Neural progenitor cell (in vitro differentiated cells): ENCODE measurements around the gene GP1BB. TPM values are rescaled to one million over a fixed set of nuclear protein-coding genes. Genes with fewer than 3 reads are reported as not detected.
A peak's percentile ranks its signal among the peaks of the same experiment; 100 is the strongest.

ENCODE experiments used
- DNase-seq: peaks from one replicate; pipeline ENCODE4 v3.0.0-alpha.2; 2016; ENCODE audit warnings: low spot score
- H2AFZ ChIP-seq: fragments of 200-600 bp; sonication (generic); replicated peaks from 2 replicates; pipeline ENCODE4 v1.6.1; 2016; ENCODE audit warnings: antibody characterized with exemption
- H3F3A ChIP-seq: fragments of 200-600 bp; sonication (generic); 2 replicates; pipeline ENCODE4 v1.6.1; 2016; ENCODE audit warnings: antibody characterized with exemption, low read depth
- H3K27ac ChIP-seq: fragments of 200-600 bp; sonication (generic); 2 replicates; pipeline ENCODE4 v1.5.1; 2016; ENCODE audit warnings: mild to moderate bottlenecking
- H3K27me3 ChIP-seq: fragments of 200-600 bp; sonication (generic); 2 replicates; pipeline ENCODE4 v1.6.1; 2016; ENCODE audit warnings: mild to moderate bottlenecking, moderate library complexity
- H3K36me3 ChIP-seq: fragments of 200-600 bp; sonication (generic); 2 replicates; pipeline ENCODE4 v1.5.1; 2016
- H3K4me1 ChIP-seq: fragments of 200-600 bp; sonication (generic); 2 replicates; pipeline ENCODE4 v1.6.1; 2016; ENCODE audit warnings: mixed run types
- H3K4me2 ChIP-seq: fragments of 200-600 bp; sonication (generic); 2 replicates; pipeline ENCODE4 v1.6.1; 2016
- H3K4me3 ChIP-seq: fragments of 200-600 bp; sonication (generic); 2 replicates; pipeline ENCODE4 v1.5.1; 2016
- H3K79me2 ChIP-seq: fragments of 200-600 bp; sonication (generic); 2 replicates; pipeline ENCODE4 v1.6.1; 2016; ENCODE audit warnings: low read depth
- H3K9ac ChIP-seq: fragments of 200-600 bp; sonication (generic); 2 replicates; pipeline ENCODE4 v1.6.1; 2016
- H3K9me3 ChIP-seq: fragments of 200-600 bp; sonication (generic); 2 replicates; pipeline ENCODE4 v1.5.1; 2016; ENCODE audit warnings: low read depth
- H4K20me1 ChIP-seq: fragments of 200-600 bp; sonication (generic); 2 replicates; pipeline ENCODE4 v1.6.1; 2016; ENCODE audit warnings: low read depth
- H3K27ac Mint-ChIP-seq: 3 replicates; pipeline ENCODE4 v1.8.0; 2021; ENCODE audit warnings: mixed read lengths
- H3K27me3 Mint-ChIP-seq: 2 replicates; pipeline ENCODE4 v1.8.0; 2022; ENCODE audit warnings: low read depth, mild to moderate bottlenecking, inconsistent platforms, moderate library complexity, mixed read lengths; ENCODE audit not compliant: insufficient read depth
- H3K36me3 Mint-ChIP-seq: 3 replicates; pipeline ENCODE4 v1.8.0; 2021; ENCODE audit warnings: mixed read lengths
- H3K4me1 Mint-ChIP-seq: 3 replicates; pipeline ENCODE4 v1.8.0; 2021; ENCODE audit warnings: mixed read lengths
- H3K4me3 Mint-ChIP-seq: 3 replicates; pipeline ENCODE4 v1.8.0; 2021; ENCODE audit warnings: mild to moderate bottlenecking, moderate library complexity, mixed read lengths
- H3K9me3 Mint-ChIP-seq: 3 replicates; pipeline ENCODE4 v1.8.0; 2020; ENCODE audit warnings: mixed read lengths
- CTCF ChIP-seq: fragments of 200-600 bp; sonication (generic); IDR thresholded peaks from 2 replicates; pipeline ENCODE4 v1.5.1; 2017; ENCODE audit warnings: antibody characterized with exemption, mild to moderate bottlenecking
- EZH2 ChIP-seq: fragments of 200-600 bp; sonication (generic); IDR thresholded peaks from 2 replicates; pipeline ENCODE4 v1.6.1; 2017; ENCODE audit warnings: antibody characterized with exemption, mild to moderate bottlenecking, moderate library complexity
- EZH2phosphoT487 ChIP-seq: fragments of 200-600 bp; sonication (generic); IDR thresholded peaks from 2 replicates; pipeline ENCODE4 v1.6.1; 2017; ENCODE audit warnings: antibody characterized with exemption
- total RNA-seq: library from RNA; depleted of rRNA; stranded (reverse); fragments of >200 nt; gene quantifications from 2 replicates; pipeline ENCODE4 v1.2.3, GENCODE V29; 2015; ENCODE audit warnings: low replicate concordance

Gene GP1BB
- total RNA-seq, 1 donor from 2014 or later: not detected

DNA sequence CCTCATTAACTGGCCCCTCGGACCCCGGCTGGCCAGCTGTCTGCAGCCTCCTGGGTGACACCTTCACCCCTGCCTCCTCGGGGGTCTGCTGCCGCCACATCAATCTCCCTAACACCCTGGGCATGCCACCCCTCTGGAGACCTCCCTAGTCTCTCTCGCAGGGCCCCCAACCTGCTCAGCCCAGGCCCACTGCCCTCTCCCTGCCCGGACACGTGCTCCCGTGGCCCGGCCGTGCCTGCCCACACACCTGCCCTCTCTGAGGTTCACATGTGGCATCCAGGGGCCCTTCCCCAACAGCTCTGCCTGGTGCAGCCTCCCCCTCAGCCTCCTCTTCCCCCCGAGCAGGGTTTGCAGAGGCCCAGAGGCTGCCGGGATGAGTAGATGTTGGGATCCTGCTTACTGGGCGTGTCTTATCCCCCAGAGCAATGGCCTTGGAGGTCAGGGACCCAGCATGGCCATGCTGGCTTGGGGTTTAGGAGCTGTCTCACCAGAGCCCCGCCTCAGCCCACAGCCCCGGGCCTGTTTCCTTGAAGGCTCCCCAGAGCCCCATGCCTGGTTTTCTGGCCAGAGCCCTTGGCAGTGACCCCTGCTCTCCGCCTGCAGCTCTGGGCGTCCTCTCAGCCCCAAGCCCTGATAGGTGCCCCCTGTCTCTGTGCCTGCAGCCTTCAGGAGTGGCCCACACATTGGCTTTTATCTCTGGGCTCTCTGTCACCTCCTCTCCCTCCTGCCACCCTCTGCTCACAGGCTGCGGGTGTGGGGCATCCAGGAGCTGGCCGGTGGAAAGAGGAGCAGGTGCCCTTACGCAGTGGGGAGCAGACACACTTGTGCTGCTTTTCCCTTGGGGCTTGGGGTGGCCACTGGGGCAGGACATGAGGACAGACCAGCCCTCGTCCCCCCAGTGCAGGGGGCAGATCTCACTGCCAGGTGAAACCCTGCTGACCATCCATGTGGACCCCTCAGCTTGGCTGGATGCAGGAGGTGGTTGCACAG lies 34.7 kb upstream of the GP1BB start:
- Histone ChIP-seq H3K9me3 (no peaks in the 10 kb centered on the region), H3F3A (peaks cover 14% of the 10 kb centered on the region), H3K9ac (no peak overlapping the region), H3K36me3 (no peaks in the 10 kb centered on the region), H3K27me3 (no peaks in the 10 kb centered on the region), H3K4me1 (peaks cover 22% of the 10 kb centered on the region), H3K79me2 (no peaks in the 10 kb centered on the region), H3K27ac (no peak overlapping the region), H2AFZ (no peak overlapping the region), H3K4me3 (no peak overlapping the region), H3K4me2 (no peak overlapping the region), H4K20me1 (no peaks in the 10 kb centered on the region)
- DNase-seq: no peak
- peaks cover 2% of the 10 kb centered on the region for H3K9me3 Mint-ChIP-seq
- peaks cover 10% of the 10 kb centered on the region for H3K4me1 Mint-ChIP-seq
- H3K27ac Mint-ChIP-seq: no peak overlapping the region
- peaks cover 2% of the 10 kb centered on the region for H3K27me3 Mint-ChIP-seq
- no peak for TF ChIP-seq EZH2
- H3K36me3 Mint-ChIP-seq: no peaks in the 10 kb centered on the region
- no peak overlapping the region for H3K4me3 Mint-ChIP-seq

DNA sequence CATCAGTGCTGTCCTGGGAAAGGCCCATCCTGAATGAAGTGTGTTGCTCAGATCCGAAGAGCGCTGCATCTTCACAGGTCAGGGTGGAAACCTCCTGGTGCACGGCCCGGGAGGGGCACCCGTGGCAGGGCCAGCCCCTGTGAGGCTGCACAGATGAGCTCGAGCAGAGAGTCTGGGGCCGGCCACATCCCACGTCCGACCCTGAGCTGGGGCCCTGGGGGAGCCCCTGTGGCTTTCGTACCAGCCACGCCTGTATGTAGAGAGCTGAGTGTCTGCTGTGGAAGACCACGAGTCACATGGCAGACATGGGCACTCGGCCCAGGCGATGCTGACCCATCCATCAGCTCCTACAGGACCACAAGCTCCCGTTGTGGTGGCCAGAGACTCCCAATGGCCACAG lies 33.9 kb upstream of the GP1BB start:
- H3K27me3 ChIP-seq: no peaks in the 10 kb centered on the region
- peaks cover 14% of the 10 kb centered on the region for H3F3A ChIP-seq
- no peak overlapping the region for H3K9ac ChIP-seq
- no peak overlapping the region for H3K27ac Mint-ChIP-seq
- H3K4me3 ChIP-seq: no peak overlapping the region
- no peak for DNase-seq
- peaks cover 22% of the 10 kb centered on the region for H3K4me1 ChIP-seq
- H3K36me3 ChIP-seq: no peaks in the 10 kb centered on the region
- no peaks in the 10 kb centered on the region for H3K79me2 ChIP-seq
- peaks cover 2% of the 10 kb centered on the region for H3K27me3 Mint-ChIP-seq
- peaks cover 10% of the 10 kb centered on the region for H3K4me1 Mint-ChIP-seq
- TF ChIP-seq EZH2phosphoT487 (no peak), CTCF (no peak), EZH2 (no peak)
- H4K20me1 ChIP-seq: no peaks in the 10 kb centered on the region
- no peak overlapping the region for H3K4me3 Mint-ChIP-seq
- no peak overlapping the region for H3K27ac ChIP-seq
- H2AFZ ChIP-seq: no peak overlapping the region
- peaks cover 2% of the 10 kb centered on the region for H3K9me3 Mint-ChIP-seq
- H3K4me2 ChIP-seq: no peak overlapping the region
- no peaks in the 10 kb centered on the region for H3K9me3 ChIP-seq
- H3K36me3 Mint-ChIP-seq: no peaks in the 10 kb centered on the region

- Mint-ChIP-seq H3K4me3 (no peak overlapping the region), H3K27me3 (peaks cover 5% of the 10 kb centered on the region), H3K27ac (no peak overlapping the region), H3K9me3 (peaks cover 2% of the 10 kb centered on the region), H3K4me1 (peaks cover 10% of the 10 kb centered on the region), H3K36me3 (no peaks in the 10 kb centered on the region)
- DNase-seq: no peak
- Histone ChIP-seq H3K9me3 (no peaks in the 10 kb centered on the region), H4K20me1 (no peaks in the 10 kb centered on the region), H2AFZ (peak overlapping the region; percentile 84), H3F3A (peaks cover 14% of the 10 kb centered on the region), H3K36me3 (no peaks in the 10 kb centered on the region), H3K27ac (no peak overlapping the region), H3K27me3 (no peaks in the 10 kb centered on the region), H3K79me2 (no peaks in the 10 kb centered on the region), H3K9ac (no peak overlapping the region), H3K4me2 (peak overlapping the region; percentile 58), H3K4me3 (peak overlapping the region; percentile 6), H3K4me1 (peaks cover 22% of the 10 kb centered on the region)
- TF ChIP-seq CTCF (no peak), EZH2phosphoT487 (no peak), EZH2 (no peak)
Measured at GRCh38 chr22:19691007-19691720, 32.2 kb upstream of the GP1BB start.
